ENCODE measurements around the gene ARL15.
"Not testable (repeated sequence)": the region's sequence is repeated elsewhere in the genome, so short reads cannot be mapped to it uniquely, and the experiment has no call there.

Gene ARL15

DNA sequence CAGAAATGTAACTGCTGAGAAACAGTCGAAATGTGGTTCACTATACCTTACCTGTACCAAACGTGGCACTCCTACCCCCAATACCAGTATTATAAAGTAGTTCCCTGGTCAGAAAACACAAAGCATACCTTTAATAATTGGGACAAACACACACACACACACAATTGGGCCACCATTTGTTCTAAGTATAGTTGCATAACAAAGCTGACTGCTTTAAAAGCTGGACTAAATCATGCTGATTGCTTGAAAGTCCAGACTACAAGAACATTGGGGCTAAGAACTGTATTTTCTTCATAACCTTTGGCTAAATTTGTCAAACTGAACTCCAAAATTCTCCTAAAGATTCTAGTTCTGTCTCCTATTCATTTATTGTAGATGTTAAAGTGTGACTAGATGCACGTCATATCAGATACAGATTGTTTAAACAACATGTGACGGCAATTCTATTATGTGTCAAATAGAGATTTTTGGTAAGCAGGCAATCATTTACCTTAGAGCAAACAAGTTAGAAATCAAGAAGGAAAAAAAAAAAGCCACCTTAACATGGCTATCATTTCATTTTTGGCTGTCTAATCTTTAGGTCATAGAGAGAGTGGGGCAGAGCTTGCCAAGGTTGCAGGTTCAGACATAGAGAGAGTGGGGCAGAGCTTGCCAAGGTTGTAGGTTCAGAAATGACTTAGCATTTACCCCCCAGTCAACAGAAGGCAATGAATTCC lies 265.1 kb downstream of the ARL15 start:
- TF ChIP-seq Cebpa-rat (IDR thresholded peaks at IDR 0.05): no peak
- Histone ChIP-seq H3K9me3 (no peaks in the 10 kb centered on the region), H3K27ac (no peak overlapping the region), H3K4me3 (no peak overlapping the region), H3K27me3 (no peaks in the 10 kb centered on the region), H3K4me1 (no peaks in the 10 kb centered on the region), H4K20me1 (no peaks in the 10 kb centered on the region), H3K4me2 (no peak overlapping the region), H3K9ac (no peak overlapping the region), H3K36me3 (no peaks in the 10 kb centered on the region)

DNA sequence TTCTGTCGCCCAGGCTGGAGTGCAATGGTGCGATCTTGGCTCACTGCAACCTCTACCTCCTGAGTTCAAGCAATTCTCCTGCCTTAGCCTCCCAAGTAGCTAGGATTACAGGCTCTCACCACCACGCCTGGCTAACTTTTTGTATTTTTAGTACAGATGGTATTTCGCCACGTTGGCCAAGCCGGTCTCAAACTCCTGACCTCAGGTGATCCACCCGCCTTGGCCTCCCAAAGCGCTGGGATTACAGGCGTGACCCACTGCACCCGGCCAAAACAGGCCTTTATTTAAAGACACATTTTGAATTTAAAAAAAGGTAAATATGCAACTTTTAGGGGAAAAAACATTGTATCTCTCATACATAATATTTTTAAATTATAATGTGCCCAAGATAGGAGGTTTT lies 266.1 kb downstream of the ARL15 start:
- H3K4me2 ChIP-seq, H3K4me1 ChIP-seq, H3K9me3 ChIP-seq, H3K27me3 ChIP-seq, H3K4me3 ChIP-seq, H3K36me3 ChIP-seq, H3K27ac ChIP-seq, H3K9ac ChIP-seq, H4K20me1 ChIP-seq: not testable (repeated sequence)

DNA sequence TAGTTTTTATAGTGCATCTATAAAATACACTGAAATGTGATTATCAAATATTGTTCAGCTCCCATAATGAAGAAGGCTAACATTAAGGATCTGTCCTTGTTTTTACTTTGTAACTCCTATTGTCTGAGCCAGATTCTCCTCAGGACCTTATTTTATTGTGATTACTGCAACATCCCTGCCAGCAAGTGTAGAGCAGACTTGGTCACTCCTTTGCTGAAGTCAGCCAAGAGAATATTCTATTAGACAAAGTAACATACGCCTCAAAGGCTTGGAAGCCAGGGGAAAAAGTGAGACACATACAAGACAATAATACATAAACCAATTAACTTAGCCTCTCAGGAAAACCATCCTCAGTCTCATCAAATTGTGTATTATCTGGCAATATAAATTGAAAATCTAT lies 269.6 kb downstream of the ARL15 start:
- Histone ChIP-seq H3K4me1 (no peaks in the 10 kb centered on the region), H3K4me2 (no peak overlapping the region), H3K4me3 (no peak overlapping the region), H3K9me3 (no peaks in the 10 kb centered on the region), H3K36me3 (no peaks in the 10 kb centered on the region), H3K9ac (no peak overlapping the region), H3K27me3 (no peaks in the 10 kb centered on the region), H4K20me1 (no peaks in the 10 kb centered on the region), H3K27ac (no peak overlapping the region)
- no peak for TF ChIP-seq Cebpa-rat (IDR thresholded peaks at IDR 0.05)

DNA sequence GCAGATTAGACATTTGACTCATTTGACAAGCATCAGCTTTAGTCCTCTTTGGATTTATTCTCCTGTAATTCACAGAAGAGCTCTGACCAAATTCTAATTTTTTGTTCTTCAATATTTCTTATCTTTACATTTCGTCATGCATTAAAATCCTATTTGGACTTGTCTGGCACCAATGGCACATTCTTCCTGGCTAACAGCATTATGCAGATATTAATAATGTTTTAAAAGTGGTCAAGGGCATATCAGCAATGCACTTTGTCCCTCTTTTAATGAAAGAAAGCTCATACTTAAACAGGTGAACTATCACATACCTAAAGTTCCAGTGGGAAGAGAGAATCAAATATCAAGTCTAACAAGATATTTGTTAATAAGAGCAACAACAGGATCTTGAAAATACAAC lies 270.4 kb downstream of the ARL15 start:
- no peaks in the 10 kb centered on the region for H3K4me1 ChIP-seq
- no peaks in the 10 kb centered on the region for H3K36me3 ChIP-seq
- no peaks in the 10 kb centered on the region for H3K27me3 ChIP-seq
- no peak overlapping the region for H3K27ac ChIP-seq
- no peak overlapping the region for H3K4me3 ChIP-seq
- no peak overlapping the region for H3K4me2 ChIP-seq
- no peaks in the 10 kb centered on the region for H4K20me1 ChIP-seq
- TF ChIP-seq Cebpa-rat (IDR thresholded peaks at IDR 0.05): no peak
- H3K9ac ChIP-seq: no peak overlapping the region
- no peaks in the 10 kb centered on the region for H3K9me3 ChIP-seq

DNA sequence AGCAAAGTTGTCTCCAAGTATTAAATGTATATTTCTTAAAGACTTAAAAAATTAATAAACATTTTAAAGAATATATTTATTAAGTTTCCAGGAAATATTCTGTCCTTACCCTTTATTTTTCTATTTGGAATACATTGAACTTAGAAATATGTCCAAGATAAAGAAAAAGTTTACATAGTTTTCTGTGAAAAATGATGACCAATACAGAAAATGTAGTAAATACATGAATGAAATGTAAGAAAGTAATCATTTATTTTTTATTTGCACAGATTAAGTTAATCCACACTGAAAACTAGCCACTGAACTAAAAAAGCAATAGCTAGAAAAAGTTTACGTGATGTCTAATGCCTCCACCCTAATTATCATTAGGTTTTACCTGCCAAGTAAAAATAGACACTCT lies 273.2 kb downstream of the ARL15 start:
- Histone ChIP-seq H3K9ac (no peak overlapping the region), H3K4me3 (no peak overlapping the region), H3K27me3 (no peaks in the 10 kb centered on the region), H3K4me1 (no peaks in the 10 kb centered on the region), H4K20me1 (no peaks in the 10 kb centered on the region), H3K27ac (no peak overlapping the region), H3K9me3 (no peaks in the 10 kb centered on the region), H3K36me3 (0 out of 2 replicates have a peak, but pooled peaks cover 2% of the 10 kb centered on the region), H3K4me2 (no peak overlapping the region)
- no peak for TF ChIP-seq Cebpa-rat (IDR thresholded peaks at IDR 0.05)

DNA sequence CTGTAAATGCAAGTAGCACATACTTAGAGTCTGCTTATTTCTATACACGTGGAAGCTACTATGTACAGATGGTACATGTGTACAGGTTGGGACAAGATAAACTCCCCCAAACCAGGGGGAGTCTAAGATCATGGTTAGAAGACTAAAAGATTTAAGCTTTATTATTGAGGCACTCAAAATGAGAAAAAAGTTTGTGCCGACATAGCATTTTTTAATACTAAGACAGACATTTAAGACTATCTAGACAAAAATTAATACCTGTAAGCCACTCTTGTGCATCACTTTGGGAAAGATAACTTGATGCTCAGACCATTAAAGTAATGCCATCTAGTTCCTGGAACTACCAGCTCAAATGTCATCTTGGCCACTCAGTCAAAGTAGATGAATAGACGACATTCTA lies 279.4 kb downstream of the ARL15 start:
- TF ChIP-seq Cebpa-rat (IDR thresholded peaks at IDR 0.05): no peak
- Histone ChIP-seq H3K9ac (no peak overlapping the region), H3K4me1 (no peaks in the 10 kb centered on the region), H3K9me3 (no peaks in the 10 kb centered on the region), H4K20me1 (no peaks in the 10 kb centered on the region), H3K27ac (no peak overlapping the region), H3K4me2 (no peak overlapping the region), H3K36me3 (0 out of 2 replicates have a peak, but pooled peaks cover 4% of the 10 kb centered on the region), H3K27me3 (no peaks in the 10 kb centered on the region), H3K4me3 (no peak overlapping the region)

DNA sequence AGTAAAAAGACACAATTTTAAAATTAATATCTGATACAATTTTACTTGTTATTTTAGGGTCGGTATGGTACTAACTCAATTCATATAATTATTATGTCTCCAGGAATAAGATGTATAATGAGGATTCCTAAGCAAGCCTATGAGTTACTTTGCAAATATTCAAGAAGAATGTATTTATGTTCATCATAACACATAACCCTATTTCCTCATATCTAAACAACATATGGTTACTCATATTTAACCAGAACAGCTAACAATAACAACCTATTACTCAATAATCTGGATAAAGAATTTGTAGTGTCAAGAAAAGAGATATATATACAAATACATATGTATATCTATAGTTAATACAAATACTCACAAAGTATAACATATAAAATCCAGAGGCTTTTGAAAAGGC lies 285.9 kb downstream of the ARL15 start:
- no peak for TF ChIP-seq Cebpa-rat (IDR thresholded peaks at IDR 0.05)
- H3K36me3 ChIP-seq: peaks cover 6% of the 10 kb centered on the region; the same call in 1 of the 2 replicates
- peaks cover 19% of the 10 kb centered on the region for H3K4me1 ChIP-seq
- H3K4me2 ChIP-seq: no peak overlapping the region
- no peaks in the 10 kb centered on the region for H3K27me3 ChIP-seq
- no peak overlapping the region for H3K27ac ChIP-seq
- H3K4me3 ChIP-seq: no peak overlapping the region
- no peak overlapping the region for H3K9ac ChIP-seq
- H4K20me1 ChIP-seq: no peaks in the 10 kb centered on the region
- peaks cover 7% of the 10 kb centered on the region for H3K9me3 ChIP-seq

DNA sequence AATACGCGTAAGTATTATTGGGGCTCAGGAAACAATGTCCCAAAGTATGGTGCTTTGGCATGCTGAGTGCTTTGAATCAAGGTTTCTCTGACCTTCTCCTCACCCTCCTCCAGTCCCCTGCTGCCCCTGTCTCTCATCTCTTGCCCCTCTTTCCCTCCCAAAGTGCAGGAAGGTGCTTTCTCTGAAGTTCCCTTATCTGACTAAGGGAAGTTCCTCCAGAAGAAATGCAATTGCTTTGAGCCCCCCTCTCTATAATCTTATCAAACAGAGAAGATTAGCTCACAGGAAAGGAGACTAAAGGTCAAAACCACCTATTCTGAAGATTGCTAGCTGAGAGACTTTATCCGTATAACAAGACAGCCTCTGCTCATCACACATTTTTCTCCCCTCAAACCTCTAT lies 288.1 kb downstream of the ARL15 start:
- no peak for TF ChIP-seq Cebpa-rat (IDR thresholded peaks at IDR 0.05)
- Histone ChIP-seq H3K4me2 (peak overlapping the region; percentile 61), H3K4me3 (no peak overlapping the region), H3K36me3 (peaks cover 6% of the 10 kb centered on the region; the same call in 1 of the 2 replicates), H3K9me3 (peaks cover 7% of the 10 kb centered on the region), H3K27ac (peak overlapping the region; percentile 62), H3K4me1 (peaks cover 19% of the 10 kb centered on the region), H3K27me3 (no peaks in the 10 kb centered on the region), H3K9ac (0 out of 2 replicates have a peak overlapping the region, but pooled peaks have one; percentile 1), H4K20me1 (no peaks in the 10 kb centered on the region)

DNA sequence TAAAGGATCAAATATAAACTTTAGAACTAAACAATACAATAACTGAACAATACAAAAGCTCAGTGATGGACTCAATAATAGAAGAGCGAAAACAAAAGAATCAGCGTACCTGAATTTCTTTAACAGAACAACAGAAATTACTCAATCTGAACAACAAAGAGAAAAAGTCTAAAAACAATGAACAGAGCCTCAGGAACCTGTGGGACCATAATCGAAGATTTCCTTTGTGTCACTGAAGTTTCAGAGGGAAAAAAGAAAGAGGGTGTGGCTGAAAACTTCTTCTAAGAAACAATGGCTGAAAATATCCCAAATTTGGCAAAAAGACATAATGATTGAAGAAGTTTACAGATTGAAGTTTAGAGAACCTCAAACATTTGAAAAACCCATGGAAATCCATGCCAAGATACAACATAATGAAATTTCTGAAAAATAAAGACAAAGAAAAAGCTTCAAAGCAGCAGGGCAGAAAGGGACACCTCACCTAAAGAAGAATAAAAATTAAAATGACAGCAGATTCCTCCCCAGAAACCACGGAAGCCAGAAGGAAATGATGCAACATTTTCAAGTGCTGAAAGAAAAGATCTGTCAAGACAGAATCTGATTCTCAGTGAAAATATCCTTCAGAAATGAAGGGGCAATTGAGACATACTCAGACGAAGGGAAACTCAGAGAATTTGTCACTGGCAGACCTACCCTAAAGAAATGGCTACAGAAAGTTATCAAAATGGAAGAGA lies 288.8 kb downstream of the ARL15 start:
- H3K36me3 ChIP-seq: peaks cover 6% of the 10 kb centered on the region; the same call in 1 of the 2 replicates
- TF ChIP-seq Cebpa-rat (IDR thresholded peaks at IDR 0.05): peak; percentile 61; the same call in 1 of the 2 replicates
- H3K27me3 ChIP-seq: no peaks in the 10 kb centered on the region
- H3K9ac ChIP-seq: 0 out of 2 replicates have a peak overlapping the region, but pooled peaks have one; percentile 1
- peak overlapping the region; percentile 61 for H3K4me2 ChIP-seq
- H3K4me3 ChIP-seq: 0 out of 2 replicates have a peak overlapping the region, but pooled peaks have one; percentile 13
- H3K9me3 ChIP-seq: peaks cover 7% of the 10 kb centered on the region
- peaks cover 19% of the 10 kb centered on the region for H3K4me1 ChIP-seq
- H4K20me1 ChIP-seq: no peaks in the 10 kb centered on the region
- H3K27ac ChIP-seq: peak overlapping the region; percentile 62

DNA sequence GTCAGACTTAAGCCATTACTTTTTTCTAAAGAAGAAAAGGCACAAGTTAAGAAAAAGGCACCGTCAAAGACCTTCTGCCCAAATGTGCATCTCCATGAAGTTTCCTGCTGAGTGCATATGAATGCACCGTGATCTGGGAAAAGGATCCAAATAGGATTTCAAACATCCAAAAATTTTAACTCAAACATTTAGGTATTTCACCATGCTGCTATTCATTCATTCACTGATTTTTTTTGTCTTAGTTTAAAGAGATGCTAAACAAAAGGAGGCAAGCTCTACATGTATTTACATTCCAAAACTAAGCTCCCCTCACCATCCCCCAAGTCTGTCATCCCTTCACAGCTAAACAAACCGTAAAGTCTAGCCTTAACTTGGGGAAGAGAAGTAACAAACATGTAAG lies 291.9 kb downstream of the ARL15 start:
- Histone ChIP-seq H3K27ac (no peak overlapping the region), H3K36me3 (peaks cover 19% of the 10 kb centered on the region), H3K9ac (no peak overlapping the region), H3K27me3 (no peaks in the 10 kb centered on the region), H4K20me1 (no peaks in the 10 kb centered on the region), H3K9me3 (peaks cover 14% of the 10 kb centered on the region), H3K4me3 (no peak overlapping the region), H3K4me2 (no peak overlapping the region), H3K4me1 (peaks cover 19% of the 10 kb centered on the region)
- TF ChIP-seq Cebpa-rat (IDR thresholded peaks at IDR 0.05): no peak

Data from BLaER1 (cell line).